NT2/D1 (cell line): ENCODE results near the gene EIF4H.

ENCODE experiments used
- SUZ12 ChIP-seq: IDR thresholded peaks from 2 replicates; pipeline ENCODE4 v1.6.1; 2011; ENCODE audit not compliant: insufficient read length, insufficient read depth; ENCODE audit errors: extremely low read depth
- YY1 ChIP-seq: IDR thresholded peaks from 2 replicates; pipeline ENCODE4 v1.6.1; 2011; ENCODE audit not compliant: insufficient read length, insufficient read depth
- ZNF274 ChIP-seq: IDR thresholded peaks from 2 replicates; pipeline ENCODE4 v1.6.1; 2011; ENCODE audit warnings: mild to moderate bottlenecking, low read depth, low read length

DNA sequence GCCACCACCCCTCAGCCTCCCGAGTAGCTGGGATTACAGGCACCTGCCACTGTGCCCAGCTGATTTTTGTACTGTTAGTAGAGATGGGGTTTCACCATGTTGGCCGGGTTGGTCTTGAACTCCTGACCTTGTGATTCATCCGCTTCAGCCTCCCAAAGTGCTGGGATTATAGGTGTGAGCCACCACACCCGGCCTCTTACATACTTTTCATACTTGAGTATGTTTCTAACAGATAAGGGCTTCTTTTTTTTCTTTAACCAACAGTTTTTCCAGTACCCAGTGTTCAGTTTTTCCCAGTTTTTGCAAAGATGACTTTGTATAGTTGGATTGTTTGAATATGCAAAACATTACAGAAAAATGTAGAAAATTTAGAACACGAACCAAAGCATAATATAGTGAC, 7.7 kb downstream of the EIF4H start:
- no peak for TF ChIP-seq YY1
- TF ChIP-seq ZNF274 = no peak
- no peak for TF ChIP-seq SUZ12
